ENCODE data around the gene RTN4R. TPM values are rescaled to one million over a fixed set of nuclear protein-coding genes. Genes with fewer than 3 reads are reported as not detected.

RTN4R gene
- total RNA-seq, 1 experiment from 2014 or later = 19.0 TPM

GRCh38 chr22:20237480-20238440 is 30.4 kb downstream of the RTN4R start (continued):
- TF ChIP-seq ZBTB33 (IDR thresholded peaks at IDR 0.05; ENCODE audit: extremely low read depth, insufficient replicate concordance, low read length) (no peak), SIN3A (IDR thresholded peaks at IDR 0.05; ENCODE audit: low read depth) (no peak), POLR2A (IDR thresholded peaks at IDR 0.05; ENCODE audit: borderline replicate concordance, extremely low read depth, insufficient read depth, insufficient read length) (no peak), EZH2phosphoT487 (IDR thresholded peaks at IDR 0.05; ENCODE audit: borderline replicate concordance) (no peak), EZH2 (IDR thresholded peaks at IDR 0.05) (no peak), SP1 (IDR thresholded peaks at IDR 0.05; ENCODE audit: low read depth) (no peak), ELF1 (IDR thresholded peaks at IDR 0.05; ENCODE audit: borderline replicate concordance, low read depth) (no peak), CBX3 (IDR thresholded peaks at IDR 0.05; ENCODE audit: low read depth) (no peak), SRF (IDR thresholded peaks at IDR 0.05; ENCODE audit: low read depth) (no peak), MAX (IDR thresholded peaks at IDR 0.05) (no peak), ATF3 (IDR thresholded peaks at IDR 0.05) (no peak)

All from HCT116 (cell line).